GM18519 (cell line): ENCODE data around the gene RERE.
"Not testable (repeated sequence)": the region's sequence is repeated elsewhere in the genome, so short reads cannot be mapped to it uniquely, and the experiment has no call there.

Experiments used
- ATAC-seq: cut with Tn5 transposase; IDR thresholded peaks from one replicate; pipeline ENCODE4 v1.9.1; 2021; ENCODE audit warnings: mild to moderate bottlenecking, moderate library complexity; ENCODE audit not compliant: unreplicated experiment, low FRiP score

RERE gene

DNA sequence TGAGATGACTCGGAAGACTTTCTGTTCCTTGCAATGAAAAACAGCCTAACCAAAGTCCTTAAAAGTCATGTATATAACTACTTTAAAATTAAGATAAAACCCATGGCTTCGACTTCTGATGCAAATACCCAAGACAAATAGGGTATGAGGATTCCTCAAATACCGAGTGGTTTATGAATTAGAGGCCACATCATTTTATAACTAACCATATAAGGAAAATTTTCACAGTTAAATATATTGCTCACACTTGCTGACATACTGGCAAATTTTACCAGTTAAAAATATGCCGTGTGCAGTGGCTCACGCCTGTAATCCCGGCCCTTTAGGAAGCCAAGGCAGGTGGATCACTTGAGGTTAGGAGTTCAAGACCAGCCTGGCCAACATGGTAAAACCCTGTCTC is 5.4 kb downstream of the RERE start:
- ATAC-seq, result no peak

DNA sequence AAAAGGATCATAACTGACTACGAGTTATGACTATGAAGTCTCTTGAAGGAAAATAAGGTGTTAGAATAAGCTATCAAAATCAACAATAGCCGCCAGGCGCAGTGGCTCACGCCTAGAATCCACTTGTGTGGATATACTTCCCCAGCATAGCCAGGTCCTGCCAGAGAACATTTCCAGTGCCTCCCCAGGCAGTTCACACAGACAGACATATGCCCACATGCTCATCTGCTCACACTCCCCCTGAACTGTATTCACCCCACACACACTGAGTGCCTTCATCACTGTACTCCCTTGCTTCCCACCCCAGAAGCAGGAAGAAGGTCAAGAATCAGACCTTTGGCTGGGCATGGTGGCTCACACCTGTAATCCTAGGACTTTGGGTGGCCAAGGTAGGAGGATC is 6.5 kb downstream of the RERE start:
- no peak for ATAC-seq

DNA sequence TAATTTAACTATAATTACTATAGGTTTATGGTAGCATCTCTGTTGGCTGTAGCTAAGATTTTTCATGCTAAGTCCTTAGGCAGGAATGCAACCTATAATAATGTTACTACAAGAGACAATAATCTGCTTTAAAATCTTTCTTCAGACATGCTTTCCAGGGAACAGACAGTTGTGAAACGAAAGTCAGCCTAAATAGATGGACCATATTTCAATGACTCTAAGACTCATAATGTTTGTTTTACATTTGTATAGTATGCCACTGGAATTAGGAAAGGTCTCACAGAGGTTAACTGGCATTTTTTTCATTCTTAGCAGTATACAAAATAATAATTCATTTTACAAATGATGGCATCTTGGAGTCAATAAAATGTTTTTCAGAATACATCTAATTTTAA is 8.1 kb downstream of the RERE start:
- ATAC-seq, result no peak

DNA sequence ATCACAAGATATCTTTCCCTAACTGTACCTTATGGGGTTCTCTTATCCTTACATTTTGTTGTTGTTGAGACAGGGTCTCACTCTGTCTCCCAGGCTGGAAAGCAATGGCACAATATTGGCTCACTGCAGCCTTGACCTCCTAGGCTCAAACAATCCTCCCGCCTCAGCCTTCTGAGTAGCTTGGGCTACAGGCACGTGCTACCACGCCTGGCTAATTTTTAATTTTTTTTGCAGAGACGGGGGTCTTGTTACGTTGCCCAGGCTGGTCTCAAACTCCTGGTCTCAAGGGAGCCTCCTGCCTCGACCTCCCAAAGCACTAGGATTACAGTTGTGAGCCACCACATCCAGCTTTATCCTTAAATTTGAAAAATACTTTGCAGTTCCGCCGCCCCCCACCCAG is 10.4 kb downstream of the RERE start:
- no peak for ATAC-seq

DNA sequence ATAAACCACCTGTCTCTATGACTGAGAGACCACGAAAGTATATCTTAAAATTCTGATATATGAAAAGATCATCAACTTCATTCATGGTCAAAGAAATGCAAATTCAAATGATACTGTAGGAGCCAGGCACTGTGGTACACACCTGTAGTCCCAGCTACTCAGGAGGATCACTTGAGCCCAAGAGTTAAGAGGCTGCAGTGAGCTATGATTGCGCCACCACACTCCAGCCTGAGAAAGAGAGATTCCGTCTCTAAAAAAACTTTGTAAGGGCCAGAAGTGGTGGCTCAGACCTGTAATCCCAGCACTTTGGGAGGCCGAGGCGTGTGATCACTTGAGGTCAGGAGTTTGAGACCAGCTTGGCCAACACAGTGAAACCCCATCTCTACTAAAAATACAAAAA is 17.0 kb downstream of the RERE start:
- ATAC-seq, result no peak

DNA sequence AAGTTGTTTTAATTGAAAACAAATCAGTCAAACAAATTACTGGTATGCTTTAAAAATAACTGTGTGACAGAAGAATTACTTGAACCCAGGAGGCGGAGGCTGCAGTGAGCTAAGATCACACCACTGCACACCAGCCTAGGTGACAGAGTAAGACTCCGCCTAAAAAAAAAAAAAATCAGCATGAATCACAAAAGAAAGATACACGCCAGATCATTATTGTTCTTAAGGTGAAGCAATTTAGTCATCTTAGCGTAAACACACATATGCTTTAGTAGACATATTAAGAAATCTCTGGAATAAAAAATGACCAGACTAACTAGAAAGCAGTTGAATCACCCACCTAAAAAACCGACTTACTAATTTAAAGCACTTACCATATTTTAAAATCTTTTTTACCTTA is 20.2 kb downstream of the RERE start:
- no peak for ATAC-seq

DNA sequence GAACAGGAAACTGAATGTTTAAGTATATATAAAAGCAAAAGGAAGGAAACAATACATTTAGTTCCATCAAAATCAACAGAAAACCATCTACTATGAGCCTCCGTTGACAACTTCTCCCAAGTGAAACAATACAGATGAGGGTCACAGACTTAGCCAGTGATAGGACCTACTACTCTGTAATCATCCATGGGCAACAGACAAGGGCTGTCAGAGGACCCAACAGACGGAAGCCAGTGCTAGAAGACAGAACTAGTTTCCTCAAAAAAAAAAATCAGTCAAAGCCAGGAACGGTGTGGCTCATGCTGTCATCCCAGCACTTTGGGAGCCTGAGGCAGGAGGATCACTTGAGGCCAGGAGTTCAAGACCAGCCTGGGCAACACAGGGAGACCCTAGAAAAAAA is 20.6 kb downstream of the RERE start:
- no peak for ATAC-seq

DNA sequence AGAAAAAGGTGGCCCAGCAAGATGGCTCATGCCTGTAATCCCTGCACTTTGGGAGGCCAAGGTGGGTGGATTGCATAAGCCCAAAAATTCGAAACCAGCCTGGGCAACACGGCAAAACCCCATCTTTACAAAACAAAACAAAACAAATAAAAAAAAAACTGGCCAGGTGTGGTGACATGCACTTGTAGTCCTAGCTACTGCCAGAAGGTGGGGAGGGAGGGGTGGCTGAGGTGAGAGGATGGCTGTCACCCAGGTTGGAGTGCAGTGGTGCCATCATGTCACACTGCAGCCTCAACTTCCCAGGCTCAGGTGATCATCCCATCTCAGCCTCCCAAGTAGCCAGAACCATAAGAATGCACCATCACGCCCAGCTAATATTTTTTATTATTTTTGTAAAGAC is 22.8 kb downstream of the RERE start:
- no peak for ATAC-seq

DNA sequence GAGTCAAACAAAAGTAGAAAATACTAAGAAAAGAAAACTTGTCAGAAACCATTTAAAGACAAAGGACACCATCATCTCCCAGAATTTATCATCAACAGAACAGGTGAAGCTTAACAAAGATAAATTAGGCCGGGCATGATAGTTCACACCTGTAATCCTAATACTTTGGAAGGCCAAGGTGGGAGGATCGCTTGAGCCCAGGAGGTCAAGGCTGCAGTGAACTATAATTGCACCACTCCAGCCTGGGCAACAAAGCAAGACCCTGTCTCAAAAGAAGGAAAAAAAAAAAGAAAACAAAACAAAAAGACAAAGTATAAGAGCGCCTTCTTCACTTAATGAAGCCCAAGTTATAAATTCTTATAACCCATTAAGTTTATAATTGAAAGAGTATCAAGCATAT is 25.6 kb downstream of the RERE start:
- no peak for ATAC-seq

DNA sequence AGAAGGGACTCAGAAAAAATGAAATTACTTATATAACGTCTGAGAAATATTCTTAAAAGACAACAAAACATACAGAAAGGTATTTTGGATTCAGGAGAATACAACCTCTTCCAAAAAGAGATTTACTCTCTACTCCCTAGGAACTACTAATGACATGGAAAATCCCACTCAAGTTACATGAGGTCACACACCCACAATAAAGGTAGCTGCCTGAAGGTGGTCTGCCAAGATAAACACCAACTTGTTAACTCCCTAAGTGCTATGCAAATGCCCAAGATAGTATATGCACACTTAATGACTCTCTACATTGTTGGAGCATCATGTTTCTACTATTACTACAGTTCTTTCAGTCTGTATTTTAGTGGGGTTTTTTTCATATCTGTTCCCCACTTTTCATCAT is 26.5 kb downstream of the RERE start:
- ATAC-seq, result no peak

DNA sequence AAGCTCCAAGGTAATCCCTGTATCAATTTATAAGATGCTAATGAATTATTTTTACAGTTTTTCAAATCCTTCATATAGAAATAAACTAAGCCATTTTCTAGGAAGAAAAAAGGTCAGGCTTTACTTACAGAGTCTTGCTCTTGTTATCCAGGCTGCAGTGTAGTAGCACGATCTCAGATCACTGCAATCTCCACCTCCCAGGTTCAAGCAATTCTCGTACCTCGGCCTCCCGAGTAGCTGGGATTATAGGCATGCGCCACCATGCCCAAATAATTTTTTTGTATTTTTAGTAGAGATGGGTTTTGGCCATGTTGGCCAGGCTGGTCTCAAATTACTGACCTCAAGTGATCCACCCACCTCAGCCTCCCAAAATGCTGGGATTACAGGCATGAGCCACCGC is 27.0 kb downstream of the RERE start:
- ATAC-seq, result no peak

DNA sequence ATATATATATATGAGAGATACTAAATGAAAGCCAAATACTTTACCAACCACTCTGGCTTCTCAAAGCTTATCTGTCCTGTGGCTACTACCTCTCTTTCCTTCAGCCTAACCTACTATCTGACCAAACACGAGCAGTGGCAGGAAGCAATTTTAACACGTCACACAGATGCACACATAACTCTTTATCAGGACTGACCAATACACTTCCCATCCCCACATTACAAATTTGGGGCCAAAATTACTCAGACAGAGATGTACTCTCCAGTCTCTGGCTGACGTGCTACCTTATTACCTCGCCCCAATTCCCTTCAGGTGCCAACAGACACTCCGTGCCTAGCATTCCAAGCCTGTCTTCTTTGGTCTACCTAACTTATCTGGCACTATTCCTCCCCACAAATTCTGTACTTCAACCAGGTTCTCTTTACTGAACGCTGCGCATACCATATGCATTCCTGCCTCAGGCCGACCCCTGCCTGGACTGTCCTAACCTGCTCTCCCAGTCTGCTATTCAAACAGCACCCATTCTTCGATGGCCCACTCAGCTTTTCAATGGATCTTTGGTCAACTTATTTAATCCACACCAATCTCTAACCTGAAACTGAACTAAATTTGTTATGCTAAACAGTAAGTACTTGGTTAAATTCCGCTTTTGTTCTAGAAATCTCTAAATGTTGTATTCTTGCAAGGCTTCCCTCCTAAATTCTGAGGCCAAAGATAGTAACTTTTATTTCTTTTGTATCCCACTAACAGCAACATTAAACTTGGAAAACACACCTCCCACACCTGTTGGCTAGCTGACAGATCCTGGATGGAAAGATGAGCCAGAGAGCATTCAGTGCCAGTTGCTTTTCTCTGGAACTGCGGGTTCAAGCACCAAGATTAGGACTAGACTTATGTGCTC is 27.9 kb downstream of the RERE start:
- ATAC-seq, result no peak

DNA sequence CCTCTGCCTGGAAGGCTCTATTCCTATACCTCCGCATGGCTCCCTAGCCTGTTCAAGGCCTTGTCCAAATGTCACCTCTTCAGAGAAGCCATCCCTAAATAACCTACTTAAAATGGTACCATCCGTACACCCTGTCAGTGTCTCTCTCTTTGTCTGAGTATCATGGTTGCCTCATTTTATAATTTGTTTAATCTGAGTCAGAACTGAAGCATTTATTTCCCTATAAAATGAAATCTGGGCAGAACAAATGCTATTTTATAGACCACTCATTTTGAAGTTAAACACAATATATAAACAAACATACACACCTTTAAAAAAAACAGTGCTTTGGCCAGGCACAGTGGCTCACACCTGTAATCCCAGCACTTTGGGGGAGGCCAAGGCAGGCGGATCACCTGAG is 30.2 kb downstream of the RERE start:
- ATAC-seq, result no peak

DNA sequence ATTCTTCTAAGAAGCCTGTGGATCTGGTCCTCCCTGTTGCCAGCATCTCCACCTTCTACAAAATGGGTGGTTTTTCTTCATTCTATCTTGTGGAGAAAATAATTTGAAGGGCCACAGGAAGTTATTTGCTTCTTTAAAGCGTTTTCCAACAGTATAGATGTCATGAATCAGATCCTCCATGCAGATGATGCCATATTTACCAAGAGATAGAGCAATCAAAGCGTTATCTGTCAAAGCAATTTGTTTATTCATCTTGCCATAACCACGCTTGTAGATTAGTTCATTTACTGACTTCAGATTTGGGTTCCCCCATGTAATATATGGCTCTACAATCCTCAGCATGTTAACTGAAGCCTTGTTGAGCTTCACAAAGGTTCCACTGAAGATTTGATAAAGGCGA is 31.2 kb downstream of the RERE start:
- ATAC-seq, result not testable (repeated sequence)

DNA sequence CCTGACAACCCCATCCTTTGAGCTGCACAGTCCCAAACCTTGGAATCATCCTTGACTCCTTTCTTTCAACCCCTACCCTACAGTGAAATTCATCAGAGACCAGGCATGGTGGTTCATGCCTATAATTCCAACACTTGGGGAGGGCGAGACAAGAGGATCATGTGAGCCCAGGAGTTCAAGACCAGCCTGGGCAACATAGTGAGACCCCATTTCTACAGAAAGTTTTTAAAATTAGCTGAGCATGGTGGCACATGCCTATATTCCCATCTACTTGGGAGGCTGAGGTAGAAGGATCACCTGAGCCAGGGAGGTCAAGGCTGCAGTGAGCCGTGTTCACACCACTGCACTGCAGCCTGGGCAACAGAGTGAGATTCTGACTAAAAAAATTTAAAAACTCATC is 34.5 kb downstream of the RERE start:
- ATAC-seq, result no peak

DNA sequence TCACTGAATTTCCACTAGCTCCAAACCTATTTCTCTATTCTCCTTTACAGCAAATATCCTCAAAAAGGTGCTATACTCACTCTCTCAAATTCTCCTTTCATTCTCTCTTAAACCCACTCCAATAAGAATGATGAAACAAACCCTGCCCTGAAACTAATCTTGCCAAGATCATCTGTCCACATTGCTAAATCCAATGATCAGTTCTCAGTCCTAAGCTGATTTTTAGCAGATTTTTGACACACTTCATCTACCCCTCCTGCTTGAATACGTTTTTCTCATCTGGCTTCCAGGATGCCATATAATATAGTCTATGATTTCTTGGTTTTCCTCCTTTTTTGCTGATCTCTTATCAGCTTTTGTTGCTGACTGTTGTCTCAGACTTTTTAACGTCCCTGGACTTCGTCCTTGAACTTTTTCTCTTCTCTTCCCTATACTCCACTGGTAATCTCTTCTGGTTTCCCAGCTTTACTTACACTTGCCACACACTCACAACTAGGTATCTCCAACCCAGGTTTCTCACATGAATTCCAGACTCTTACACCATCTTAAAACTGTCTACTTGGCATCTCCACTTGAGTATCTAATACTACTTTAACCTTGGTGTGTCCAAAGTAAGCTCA is 35.3 kb downstream of the RERE start:
- no peak for ATAC-seq

DNA sequence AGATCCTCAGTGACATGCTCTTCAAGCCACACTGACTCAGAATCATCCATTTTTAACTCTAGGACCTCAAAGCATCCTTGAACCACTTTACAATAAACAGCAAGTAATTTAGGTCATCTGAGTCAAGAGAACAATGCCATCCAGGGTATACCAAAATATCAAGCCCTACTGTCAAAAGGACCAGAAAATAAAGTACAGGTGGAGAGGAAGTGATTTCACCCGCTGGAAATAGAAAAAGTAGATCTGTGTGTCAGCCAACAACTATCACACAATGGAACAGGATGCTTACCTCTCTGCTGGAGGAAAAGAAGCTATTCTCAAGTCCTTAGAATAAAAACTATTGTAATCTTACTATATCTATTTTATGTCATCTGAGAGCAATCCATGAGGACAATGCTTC is 37.0 kb downstream of the RERE start:
- no peak for ATAC-seq

DNA sequence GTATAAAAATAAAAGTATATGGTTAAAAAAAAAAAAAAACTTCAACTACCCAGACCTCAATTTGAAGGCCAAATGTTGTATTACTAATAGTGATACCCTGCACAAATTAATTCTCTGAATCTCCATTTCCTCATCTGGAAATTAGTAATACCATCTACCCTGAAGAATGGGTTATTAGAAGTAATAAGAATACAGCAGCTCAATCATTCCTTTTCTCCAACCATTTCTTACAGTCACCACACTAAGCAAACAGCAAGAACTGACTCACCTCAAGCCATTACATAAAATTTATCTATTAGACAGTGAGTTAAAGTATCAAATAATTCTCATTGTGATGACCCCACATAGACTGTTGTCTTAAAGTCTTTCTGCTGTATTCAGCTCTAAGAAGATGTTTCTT is 39.6 kb downstream of the RERE start:
- no peak for ATAC-seq

DNA sequence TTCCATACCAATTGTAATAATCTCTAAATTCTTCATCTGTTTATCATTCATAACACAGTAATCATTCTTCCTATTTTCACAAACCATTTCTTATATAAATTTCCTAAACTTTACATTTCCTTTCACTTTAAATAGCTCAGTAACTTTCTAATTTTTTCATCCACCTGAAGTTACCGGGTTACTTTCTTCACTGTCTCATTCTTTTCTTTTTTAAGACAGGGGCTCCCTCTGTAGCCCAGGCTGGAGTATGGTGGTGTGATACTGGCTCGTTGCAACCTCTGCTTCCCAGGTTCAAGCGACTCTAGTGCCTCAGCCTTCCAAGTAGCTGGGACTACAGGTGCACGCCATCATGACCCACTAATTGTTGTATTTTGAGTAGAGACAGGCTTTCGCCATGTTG is 41.3 kb downstream of the RERE start:
- ATAC-seq, result no peak

DNA sequence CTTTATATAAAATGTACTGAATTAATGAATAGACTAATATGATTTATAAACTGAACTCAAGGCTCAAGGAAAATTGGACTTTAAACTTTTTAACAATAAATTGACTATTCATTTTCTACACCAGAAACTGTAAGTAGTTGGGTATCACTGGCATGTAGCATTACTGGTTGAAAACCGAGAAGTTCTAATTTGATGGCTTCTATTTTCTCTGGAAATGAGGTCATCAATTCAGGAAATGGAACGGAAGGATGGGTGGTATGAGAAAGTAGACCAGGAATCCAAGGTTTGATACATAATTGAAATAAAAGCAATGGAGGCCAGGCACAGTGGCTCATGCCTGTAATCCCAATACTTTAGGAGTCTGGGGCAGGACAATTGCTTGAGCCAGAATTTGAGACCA is 50.4 kb downstream of the RERE start:
- no peak for ATAC-seq

DNA sequence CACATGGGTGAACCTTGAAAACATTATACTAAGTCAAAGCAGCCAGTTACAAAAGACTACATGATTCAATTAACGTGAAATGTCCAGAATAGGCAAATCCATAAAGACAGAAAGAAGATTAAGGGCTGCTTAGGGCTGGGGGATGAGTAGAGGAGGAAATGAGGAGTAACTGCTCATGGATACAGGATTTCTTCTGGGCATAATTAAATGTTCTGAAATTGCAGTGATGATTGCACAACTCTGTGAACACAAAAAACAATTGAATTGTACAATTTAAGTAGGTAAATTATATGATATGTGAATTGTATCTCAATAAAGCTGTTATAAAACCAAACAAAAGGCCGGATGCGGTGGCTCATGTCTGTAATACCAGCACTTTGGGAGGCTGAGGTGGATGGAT is 52.2 kb downstream of the RERE start:
- no peak for ATAC-seq

DNA sequence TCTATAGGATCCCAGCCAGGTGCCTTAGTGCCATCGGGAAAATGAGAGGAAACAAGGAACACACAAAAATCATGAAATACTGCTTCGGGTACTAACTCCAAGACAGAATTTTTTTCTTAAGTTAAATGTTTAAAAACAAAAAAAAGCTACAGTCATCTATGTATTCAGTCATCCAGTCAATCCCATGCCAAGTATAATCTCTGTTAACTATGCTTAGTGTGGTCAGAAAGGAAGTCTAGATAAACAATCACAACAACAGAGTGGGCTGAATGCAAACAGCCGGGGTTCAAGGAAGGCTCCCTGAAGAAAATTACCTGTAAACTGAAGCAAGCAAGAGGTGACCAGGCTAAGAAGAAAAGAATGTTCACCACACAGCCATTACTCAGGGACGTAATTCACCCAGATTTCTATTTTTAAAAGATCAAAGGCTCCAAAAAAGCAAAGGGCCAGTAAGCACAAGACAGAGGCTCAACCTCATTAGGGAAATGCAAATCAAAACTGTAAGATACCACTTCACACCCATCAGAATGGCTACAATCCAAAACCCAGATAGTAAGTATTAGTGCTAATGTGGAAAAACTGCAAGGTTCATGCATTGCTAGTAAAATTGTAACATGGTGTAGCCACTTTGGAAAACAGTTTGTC is 53.0 kb downstream of the RERE start:
- ATAC-seq, result no peak
